HG03439 (cell line): Measurements from ENCODE around the gene NEK6.

Experiments
- ATAC-seq: cut with Tn5 transposase; IDR thresholded peaks from one replicate; pipeline ENCODE4 v1.9.1; 2021; ENCODE audit warnings: mild to moderate bottlenecking, moderate library complexity; ENCODE audit not compliant: unreplicated experiment

NEK6 gene

DNA sequence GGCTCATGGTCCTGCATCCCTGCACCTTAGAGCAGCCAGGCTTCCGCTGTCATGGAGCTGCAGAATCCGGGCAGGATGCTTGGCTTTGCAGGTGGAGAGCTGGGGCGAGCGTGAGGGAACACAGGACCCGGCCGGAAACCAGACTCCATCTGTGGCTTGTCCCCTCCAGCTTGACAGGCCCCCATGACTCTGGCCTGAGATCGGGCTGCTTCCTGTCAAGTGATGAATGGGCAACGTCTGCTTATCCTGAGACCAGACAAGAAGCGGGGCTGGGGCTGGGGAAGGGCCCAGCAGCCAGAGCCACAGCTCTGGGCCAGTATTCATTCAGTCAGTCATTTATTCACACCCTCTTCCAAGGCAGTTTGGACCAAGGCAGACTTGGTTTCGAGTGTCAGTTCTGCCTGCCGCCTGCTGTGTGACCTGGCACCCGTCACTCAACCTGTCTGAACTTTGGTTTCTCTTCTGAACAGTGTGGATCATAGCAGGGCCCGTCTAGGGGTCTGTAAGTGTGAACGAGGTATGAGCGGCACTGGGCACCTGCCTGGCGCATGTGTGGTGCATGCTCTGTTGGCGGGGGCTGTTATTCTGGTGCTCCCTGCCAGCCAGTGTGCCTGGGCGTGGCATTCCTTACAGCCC lies 37.5 kb downstream of the NEK6 start:
- ATAC-seq: no peak

DNA sequence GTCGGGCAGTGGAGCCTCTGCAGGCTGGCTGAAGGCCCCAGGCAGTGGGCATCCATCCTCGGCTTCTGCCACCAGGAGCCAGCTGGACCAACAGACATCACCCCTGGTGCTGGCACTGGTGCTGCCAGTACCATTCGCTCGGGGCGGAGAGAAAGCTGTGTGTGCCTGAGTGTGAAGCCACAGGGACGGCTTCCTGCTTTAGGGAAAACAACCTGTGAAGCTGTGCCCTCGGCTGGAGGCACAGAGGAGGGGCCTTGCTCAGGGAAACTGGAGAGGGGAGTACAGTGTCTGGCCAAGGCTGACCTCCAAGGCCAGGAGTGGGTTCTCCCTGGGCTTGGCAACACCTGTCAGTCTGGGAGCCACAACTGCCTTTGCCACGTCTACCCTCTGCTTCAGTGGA lies 38.3 kb downstream of the NEK6 start:
- ATAC-seq: no peak

DNA sequence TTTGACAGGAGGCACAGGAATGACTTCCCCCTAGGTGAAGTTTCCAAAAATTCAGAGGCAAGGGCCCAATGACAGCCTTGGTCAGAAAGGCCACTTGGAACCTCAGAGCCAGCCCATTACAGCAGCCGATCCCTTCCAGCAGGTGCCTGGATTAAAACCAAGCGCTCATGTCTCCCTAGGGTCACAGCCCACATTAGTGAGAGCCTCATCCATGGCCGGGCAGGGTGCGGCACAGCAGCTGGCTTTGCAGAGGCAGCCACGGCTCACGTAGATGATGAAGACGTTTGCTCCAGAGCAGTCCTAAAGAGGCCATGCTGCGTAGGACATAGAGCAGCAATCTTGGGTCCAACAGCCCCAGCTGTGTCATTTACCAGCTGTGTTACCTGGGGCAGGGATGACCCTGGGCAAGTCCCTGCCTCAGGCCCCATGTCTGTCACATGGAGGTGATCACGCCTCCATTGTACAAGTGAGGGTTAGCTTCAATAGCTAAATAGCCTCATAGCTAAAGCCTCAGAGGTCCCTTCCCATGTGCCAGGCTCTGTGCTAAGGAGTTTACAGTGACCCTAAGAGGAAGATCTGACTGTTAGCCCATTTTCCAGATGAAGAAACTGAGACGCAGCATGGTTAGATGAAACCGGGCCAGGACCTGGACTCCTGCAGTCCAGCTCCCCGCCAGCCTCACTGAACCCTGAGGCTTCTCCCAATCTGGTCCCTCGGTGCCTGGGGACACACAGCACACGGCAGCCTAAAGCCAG lies 39.2 kb downstream of the NEK6 start:
- no peak for ATAC-seq

DNA sequence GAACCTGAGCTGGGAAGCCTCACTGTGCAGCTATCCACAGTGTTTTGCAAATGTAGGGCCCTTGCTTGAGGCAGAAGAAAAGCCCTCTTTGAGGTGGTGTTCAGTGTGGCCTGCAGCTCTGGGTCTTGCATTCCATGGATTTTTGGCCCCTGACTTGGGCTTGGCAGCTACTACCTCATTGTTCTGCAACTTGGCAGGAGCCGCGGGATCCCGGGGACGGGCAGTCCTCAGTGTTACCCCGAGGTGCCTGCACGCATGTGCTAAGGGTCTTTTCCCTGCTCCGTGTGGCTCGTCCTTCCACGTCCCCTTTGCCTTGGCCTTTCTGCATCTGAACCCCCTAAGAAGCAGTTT lies 39.8 kb downstream of the NEK6 start:
- ATAC-seq: no peak

DNA sequence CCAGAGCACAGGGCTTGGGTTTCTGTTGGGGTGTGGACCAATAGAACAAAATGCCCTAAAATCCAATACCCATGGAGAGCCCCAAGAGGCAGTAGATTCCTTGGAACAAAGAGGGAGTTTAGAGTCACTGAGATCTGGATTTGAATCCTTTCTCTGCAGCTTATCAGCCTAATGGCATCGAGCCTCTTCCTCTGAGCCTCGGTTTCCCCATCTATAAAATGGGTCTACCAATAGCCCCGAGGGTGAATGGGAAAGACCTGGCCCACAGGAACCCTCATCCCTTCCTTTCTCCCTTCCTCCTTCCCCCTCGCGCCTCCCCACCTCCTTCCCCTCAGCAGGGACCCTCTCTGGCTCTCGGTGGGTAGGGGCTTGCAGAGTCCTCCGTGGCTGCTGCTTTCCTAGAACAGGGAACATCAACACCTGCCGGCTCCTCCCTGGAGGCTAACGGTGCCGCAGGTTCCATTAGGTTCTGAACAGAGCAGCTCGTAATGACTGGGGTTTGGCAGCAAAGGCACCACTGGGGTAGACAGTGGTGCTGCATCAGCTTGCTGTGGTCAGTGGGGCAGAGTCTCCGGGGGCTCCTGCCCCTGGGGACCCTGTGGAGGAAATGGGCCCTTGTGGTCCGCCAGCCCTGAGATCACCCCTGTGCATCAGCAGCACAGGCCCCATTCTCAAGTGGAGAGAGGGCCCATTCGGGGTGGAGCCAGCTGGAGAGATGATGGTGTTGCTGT lies 40.3 kb downstream of the NEK6 start:
- no peak for ATAC-seq

DNA sequence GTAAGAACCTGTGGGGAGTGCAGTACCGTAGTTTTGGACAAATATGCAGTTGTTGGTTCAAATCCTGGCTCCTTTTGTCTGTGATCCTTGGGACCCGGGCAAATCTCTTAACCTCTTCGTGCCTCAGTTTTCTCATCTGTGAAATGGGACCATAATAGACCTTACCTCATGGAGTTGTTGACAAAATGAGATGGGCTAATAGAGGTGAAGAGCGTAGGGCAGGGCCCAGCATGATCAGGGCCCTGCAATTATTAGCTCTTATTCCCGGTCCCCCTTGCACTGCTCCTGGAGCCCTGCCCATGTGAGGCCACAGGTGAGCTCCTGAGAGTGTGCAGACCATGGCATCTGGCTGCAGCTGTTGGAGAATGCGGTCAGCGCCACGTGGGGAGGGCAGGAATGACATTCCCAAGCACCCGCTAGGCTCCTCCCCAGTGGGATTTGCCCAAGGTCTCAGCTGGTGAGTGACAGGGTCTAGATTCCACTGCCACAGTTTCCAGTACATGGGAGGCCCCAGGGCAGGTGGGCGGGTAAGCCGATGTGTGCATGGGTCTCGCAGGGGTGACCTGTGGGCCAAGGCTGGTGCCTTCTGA lies 41.0 kb downstream of the NEK6 start:
- no peak for ATAC-seq

DNA sequence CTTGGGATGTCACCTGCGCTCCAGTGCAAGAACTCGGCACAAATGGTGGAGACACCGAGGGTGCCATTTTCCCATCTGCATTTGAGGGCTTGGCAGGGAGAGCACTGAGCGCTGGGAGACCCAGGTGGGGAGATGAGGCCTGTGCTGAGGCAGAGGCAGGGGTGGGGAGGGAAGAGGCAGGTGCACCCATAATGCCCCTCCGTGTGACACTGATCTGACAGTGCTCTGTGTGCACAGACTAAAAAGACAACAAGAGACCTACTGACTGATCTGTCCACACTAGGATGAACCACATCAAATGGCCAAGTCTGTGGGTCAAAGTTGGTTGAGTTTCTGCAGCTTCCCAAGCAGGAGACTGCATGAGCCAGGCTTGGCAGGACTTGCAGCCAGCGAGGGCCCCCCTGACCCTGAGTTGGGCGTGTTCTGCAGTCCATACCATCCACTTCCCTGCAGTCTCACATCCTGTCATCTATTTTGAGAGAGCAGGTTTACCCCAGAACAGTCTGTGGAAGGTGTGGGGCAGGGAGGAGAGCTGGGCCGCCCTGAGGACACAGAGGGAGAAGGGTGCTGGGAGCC lies 41.9 kb downstream of the NEK6 start:
- no peak for ATAC-seq

DNA sequence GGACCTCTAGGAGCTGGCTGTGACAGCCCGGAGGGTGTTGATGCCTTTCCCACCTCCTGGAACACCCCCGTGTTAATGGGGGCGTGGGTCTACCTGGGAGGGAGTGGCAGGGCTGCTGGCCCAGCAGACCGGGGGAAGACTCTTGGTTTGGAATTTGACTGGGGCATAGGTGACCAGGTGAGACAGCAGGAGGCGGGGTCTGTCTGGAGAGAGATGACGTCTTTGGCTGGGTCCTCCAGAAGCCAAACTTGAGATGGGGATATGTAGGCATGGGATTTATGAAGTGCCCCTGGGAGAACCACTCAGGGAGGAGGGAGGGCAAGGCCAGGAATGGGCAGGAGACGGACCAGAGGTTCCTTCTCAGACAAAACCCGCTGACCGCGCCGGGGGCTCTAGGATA lies 42.6 kb downstream of the NEK6 start:
- ATAC-seq: no peak

DNA sequence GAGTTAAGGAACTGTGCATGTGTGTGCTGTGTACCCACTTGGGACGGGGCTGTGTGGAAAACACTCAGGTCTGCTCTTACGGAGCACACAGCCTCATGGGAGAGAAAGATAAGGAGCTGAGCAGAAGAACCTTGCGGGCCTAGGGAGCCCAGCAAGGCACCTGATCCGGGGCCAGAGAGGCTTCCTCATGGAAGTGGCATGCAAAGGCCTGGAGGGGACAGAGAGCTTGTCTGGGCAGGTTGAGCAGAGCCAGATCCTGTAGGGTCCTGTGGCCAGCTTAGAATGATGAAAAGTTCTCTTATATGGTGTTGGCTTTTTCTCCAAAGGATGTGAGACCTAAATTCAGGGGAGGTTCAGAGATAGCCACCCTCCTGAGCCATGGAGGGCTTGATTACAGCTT lies 45.2 kb downstream of the NEK6 start:
- no peak for ATAC-seq

DNA sequence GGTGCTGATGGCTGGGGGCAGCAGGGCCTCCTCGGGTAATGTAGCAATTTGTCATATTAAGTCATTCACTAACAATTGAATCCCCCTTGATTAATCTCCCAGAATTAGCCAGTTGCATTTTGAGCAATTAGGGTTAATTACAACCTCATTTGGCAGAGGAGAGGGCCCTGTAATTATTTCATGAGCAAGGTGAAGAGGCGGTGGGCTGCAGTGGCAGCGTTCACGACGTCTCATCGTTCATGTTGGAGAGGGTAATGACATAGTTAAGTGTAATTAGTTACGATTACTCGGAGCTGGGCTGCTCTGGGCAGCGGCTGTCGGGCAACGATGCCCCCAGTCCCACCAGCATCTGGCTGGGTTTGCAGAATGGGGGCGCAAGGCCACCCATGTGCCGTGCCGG lies 46.0 kb downstream of the NEK6 start:
- ATAC-seq: no peak

DNA sequence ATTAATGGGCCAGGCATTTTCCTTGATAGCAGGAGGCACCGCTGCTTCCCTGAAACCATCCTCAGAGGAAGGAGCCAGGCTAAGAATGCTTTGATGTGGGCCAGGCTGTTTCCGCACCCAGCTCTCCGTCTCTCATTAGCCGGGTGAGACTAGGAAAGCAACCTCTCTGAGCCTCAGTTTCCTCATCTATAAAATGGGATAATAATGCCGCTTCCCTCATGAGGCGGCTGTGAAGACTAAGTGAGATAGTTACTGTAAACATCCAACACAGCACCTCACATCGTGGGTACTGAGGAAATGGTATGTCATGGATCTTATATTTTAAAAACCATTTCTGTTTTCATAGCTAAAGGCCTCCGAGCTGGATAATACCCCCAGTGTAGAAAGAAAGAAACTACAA lies 46.5 kb downstream of the NEK6 start:
- ATAC-seq: no peak

DNA sequence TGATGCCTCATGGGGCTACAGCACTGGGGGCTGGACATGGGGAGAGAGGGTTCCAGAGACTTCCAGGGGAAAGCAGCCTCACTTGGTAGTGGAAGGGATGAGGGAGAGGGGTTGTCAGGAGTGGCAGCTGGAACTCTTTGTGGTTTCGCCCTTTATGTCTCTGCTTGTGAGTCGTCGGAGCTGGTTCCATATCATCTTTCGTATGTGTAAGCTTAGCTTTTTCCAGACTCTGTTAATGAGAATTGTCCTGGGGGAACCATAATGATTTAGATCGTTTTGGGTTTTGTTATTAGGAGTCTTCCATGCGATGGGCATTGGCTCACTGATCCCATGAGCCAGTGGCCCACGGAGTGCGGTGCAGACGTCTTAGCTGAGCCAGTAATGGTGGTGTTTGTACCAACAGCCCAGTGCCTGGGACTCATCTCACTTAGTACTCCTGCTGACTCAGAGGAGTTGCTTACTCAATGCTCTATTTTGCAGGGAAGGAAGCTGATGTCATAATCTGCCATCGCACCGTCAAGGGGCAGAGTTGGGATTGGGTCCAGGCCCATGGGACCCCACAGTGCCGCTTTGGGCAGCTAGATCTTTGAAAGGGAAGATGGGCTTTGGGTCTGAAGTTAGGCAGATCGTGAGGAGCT lies 48.5 kb downstream of the NEK6 start:
- ATAC-seq: no peak

DNA sequence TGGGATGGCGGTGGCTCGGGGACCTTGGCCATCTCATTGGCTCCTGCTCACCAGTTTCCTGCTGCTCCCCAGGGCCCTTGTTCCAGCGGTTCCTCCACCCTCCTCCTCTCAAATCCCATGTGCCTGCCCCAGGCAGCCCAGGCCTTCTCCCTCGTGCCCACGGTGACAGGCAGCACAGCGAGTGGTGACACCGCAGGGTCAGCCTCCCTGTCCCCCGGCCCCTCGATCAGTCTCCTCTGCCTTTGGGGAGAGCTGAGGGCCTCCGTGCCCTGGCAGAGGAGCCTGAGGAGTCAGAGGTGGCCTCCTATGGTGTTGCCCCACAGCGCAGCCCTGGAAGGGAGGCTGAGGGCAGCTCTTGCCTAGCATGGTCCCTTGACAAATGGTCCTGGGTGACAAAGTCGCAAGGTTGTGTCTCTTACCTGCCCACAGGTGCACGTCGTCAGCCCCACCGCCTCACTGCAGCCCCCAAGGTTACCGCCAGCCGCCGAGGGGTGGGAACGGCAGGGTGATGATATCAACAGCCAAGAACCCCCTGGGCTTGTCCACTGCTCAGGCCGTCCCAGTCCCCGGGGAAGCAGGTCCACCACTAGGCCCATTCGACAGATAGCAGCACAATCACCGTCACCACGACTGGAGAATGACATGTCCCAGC lies 49.8 kb downstream of the NEK6 start:
- no peak for ATAC-seq

DNA sequence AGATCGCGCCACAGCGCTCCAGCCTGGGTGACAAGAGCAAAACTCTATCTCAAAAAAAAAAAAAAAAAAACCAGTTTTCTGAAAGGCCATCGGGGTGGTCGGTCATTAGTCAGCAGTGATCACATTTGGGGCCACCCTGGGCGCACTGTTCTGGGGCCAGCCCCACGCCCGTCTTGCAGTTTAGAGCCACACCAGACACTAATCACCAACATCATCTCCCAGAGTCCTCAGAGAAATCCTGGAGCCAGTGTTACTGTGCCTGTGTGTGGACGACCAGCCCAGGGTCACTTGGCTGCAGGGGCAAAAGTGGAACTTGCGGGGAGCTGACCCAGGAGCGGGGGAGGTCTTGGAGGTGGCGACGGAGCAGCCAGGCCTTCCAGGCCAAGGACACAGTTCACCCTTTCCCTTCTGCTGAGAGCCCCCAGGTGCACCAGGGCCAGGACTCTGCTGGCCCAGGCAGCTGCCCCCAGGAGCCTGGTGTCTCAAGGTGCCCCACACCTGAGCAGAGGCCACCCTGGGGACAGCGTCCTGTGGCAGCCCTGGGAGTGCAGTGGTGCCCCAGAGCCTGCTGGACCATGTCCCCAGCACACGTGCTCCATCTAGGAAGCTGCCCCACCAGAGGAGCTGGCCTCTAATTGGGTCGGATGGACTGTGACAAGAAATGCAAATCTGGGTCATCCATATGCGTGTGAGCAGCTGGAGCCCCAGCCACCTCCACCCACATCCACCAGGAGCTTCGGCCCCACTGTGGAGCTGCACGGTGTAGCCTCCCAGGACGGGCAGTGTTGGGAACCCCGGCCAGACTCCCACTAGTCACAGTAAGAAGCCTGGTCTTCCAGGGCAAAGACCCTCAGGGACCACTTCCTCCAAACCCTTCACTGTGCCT lies 51.1 kb downstream of the NEK6 start:
- ATAC-seq: no peak

DNA sequence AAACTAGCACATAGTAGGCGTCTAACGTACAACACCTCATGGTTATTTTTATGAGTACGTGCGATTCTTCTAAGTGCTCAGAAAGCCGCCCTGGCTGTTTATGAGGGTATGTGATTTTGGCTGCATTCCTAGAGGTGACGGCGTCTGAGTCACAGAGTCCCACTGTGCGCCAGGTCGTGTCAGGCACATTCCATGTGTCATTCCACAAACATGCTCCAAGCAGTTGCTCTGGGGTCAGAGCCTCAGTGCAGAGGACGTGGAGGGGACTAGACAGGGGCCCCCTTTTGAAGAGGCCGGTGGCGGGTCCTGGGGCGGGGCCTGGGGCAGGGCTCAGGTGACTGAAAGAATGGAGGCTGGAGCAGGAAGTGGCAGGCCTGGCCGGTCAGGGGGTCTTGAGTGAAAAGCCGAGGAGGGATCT lies 51.9 kb downstream of the NEK6 start:
- ATAC-seq: no peak

DNA sequence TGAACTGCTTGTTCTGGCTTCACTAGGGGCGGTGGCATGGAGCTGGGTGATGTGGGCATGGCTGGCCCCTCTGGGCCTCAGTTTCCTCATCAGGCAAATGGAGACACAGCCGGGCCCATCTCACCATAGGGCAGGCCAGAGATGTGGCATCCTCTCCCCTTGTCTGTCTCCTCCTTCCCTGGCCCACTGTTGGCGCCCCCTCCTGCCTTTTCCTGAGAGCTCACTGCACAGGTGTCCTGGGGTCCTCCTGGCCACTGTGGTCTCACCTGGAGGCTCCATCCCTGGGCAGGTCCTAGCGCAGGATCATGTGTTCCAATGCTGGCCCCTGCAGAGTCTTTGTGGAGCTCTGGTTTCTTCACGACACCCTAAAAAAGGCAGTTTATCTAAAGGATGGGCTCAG lies 53.5 kb downstream of the NEK6 start:
- no peak for ATAC-seq

DNA sequence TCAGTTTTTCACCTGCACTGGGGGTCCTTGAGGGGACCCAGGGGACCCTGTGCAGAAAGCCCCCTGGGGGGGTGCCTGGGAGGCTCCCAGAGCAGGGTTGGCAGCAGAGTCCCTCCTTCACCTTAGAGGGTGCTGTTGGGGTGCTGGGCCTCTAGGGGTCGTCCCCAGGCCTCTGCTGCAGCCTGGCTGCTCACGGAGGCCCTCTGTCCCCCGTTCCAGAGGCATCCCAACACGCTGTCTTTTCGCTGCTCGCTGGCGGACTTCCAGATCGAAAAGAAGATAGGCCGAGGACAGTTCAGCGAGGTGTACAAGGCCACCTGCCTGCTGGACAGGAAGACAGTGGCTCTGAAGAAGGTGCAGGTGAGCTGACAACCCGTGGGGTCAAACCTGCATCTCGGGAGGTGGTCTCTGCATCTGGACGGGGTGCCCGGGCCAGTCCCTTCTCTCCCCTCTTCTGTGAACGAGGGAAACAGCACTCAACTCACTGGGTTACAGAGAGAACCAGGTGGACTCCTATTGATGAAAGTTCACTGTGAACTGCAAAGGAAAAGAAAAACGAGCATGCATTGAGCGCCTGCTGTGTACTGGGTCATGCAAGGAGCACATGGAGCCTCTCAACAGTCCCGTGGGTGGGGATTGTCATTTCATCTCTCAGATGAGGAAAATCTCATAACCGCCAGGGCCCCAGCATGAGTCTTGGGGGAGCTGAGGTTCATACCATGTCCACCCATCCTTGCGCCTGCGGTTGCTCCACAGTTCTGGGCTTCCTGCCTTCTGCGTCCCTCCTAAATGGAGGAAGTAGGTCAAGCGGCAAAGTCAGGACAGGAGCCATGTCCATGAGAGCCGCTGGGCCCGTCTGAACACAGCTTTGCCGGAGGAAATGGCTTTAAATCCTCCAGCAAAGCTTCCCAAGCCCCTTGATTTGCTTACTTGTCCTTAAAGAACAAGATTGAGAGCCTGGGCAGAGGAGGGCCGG lies 54.8 kb downstream of the NEK6 start:
- no peak for ATAC-seq

DNA sequence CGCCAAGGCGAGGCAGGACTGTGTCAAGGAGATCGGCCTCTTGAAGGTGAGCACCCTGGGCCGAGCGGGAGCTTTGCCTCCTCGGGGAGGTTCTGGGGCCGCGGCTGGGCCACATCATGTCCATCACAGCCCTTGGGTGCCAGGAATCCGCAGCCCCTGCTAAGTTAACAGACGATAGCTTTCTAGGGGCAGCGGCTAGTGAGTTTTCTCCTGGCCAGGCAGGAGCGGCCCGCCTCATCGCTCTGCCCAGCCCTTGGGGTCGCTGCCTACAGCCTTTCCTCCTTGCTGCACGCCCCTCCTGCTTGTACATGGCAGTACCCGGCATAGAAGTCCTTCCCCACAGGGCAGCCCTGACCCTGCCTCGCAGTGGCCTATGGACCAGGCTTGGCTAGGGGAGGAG lies 56.2 kb downstream of the NEK6 start:
- no peak for ATAC-seq
